ENCODE data around the gene ZBTB49. TPM values are rescaled to one million over a fixed set of nuclear protein-coding genes. Genes with fewer than 3 reads are reported as not detected.
A peak's percentile ranks its signal among the peaks of the same experiment; 100 is the strongest.

The ZBTB49 gene
- total RNA-seq, 1 experiment from 2014 or later, result 7.2 TPM

- ChIA-PET POLR2A (no interaction called here), CTCF (no interaction called here)
These were observed 996 bp upstream of the ZBTB49 start for GRCh38 chr4:4289055-4289454.

GRCh38 chr4:4289597-4289940, 482 bp upstream of the ZBTB49 start:
- Histone ChIP-seq H3K4me1 (0 out of 2 replicates have a peak, but pooled peaks cover 3% of the 10 kb centered on the region), H3K36me3 (ENCODE audit: control insufficient read depth, insufficient read depth, low read length) (peaks cover 1% of the 10 kb centered on the region; the same call in 1 of the 2 replicates), H3K9me3 (no peaks in the 10 kb centered on the region), H3K4me3 (ENCODE audit: low read depth, low read length) (peak overlapping the region; percentile 96), H3K27me3 (replicated peaks; ENCODE audit: control insufficient read depth, insufficient read depth, low read length) (no peaks in the 10 kb centered on the region)
- Mint-ChIP-seq H3K4me1 (ENCODE audit: low read depth, unreplicated experiment) (peaks cover 10% of the 10 kb centered on the region), H3K36me3 (ENCODE audit: insufficient read depth, unreplicated experiment) (peaks cover 31% of the 10 kb centered on the region), H3K27ac (ENCODE audit: unreplicated experiment) (peak overlapping the region; percentile 90), H3K27me3 (ENCODE audit: insufficient read depth, unreplicated experiment) (no peaks in the 10 kb centered on the region), H3K4me3 (ENCODE audit: unreplicated experiment) (peak overlapping the region; percentile 97), H3K9me3 (ENCODE audit: unreplicated experiment) (no peaks in the 10 kb centered on the region)
- BruUV-seq (replicated peaks), result TSS peak; percentile 67
- intact Hi-C loops (cut with micrococcal nuclease; ENCODE audit: unreplicated experiment), result no loop called here
- TF ChIP-seq CTCF (IDR thresholded peaks at IDR 0.05; ENCODE audit: insufficient read depth in 1 of 2, low read depth in 1 of 2, low read length in 1 of 2, severe bottlenecking in 1 of 2, unreplicated experiment in 1 of 2), result no peak
- ChIA-PET POLR2A (interaction anchor here (0.6 to 0.7 kb wide), 2 partner anchors 9 to 95 kb away, joined by 3 read pairs; no protein-coding TSS in a partner anchor), CTCF (interaction anchor here (0.6 kb wide), 1 partner anchor 106 kb away, joined by 3 read pairs; no protein-coding TSS in a partner anchor)
- no peak for DNase-seq

More at GRCh38 chr4:4289055-4289454, 996 bp upstream of the ZBTB49 start:
- H3K27ac Mint-ChIP-seq (ENCODE audit: unreplicated experiment), result peak overlapping the region; percentile 90
- intact Hi-C loops (cut with micrococcal nuclease; ENCODE audit: unreplicated experiment), result no loop called here
- no peaks in the 10 kb centered on the region for H3K27me3 ChIP-seq (replicated peaks; ENCODE audit: control insufficient read depth, insufficient read depth, low read length)
- H3K4me3 ChIP-seq (ENCODE audit: low read depth, low read length), result peak overlapping the region; percentile 96
- peaks cover 10% of the 10 kb centered on the region for H3K4me1 Mint-ChIP-seq (ENCODE audit: low read depth, unreplicated experiment)
- peak overlapping the region; percentile 97 for H3K4me3 Mint-ChIP-seq (ENCODE audit: unreplicated experiment)
- peaks cover 31% of the 10 kb centered on the region for H3K36me3 Mint-ChIP-seq (ENCODE audit: insufficient read depth, unreplicated experiment)
- no peak for TF ChIP-seq CTCF (IDR thresholded peaks at IDR 0.05; ENCODE audit: insufficient read depth in 1 of 2, low read depth in 1 of 2, low read length in 1 of 2, severe bottlenecking in 1 of 2, unreplicated experiment in 1 of 2)
- H3K36me3 ChIP-seq (ENCODE audit: control insufficient read depth, insufficient read depth, low read length), result peaks cover 1% of the 10 kb centered on the region; the same call in 1 of the 2 replicates
- 0 out of 2 replicates have a peak, but pooled peaks cover 3% of the 10 kb centered on the region for H3K4me1 ChIP-seq
- H3K9me3 ChIP-seq, result no peaks in the 10 kb centered on the region
- H3K9me3 Mint-ChIP-seq (ENCODE audit: unreplicated experiment), result no peaks in the 10 kb centered on the region
- DNase-seq, result no peak
- BruUV-seq (replicated peaks), result no TSS peak
- H3K27me3 Mint-ChIP-seq (ENCODE audit: insufficient read depth, unreplicated experiment), result no peaks in the 10 kb centered on the region

- peaks cover 20% of the 10 kb centered on the region for H3K9me3 Mint-ChIP-seq (ENCODE audit: unreplicated experiment)
These were observed 3.2 kb downstream of the ZBTB49 start for GRCh38 chr4:4293279-4293678.

More at GRCh38 chr4:4293279-4293678, 3.2 kb downstream of the ZBTB49 start:
- no peak for DNase-seq
- Mint-ChIP-seq H3K27me3 (ENCODE audit: insufficient read depth, unreplicated experiment) (no peaks in the 10 kb centered on the region), H3K4me1 (ENCODE audit: low read depth, unreplicated experiment) (peaks cover 10% of the 10 kb centered on the region), H3K4me3 (ENCODE audit: unreplicated experiment) (no peak overlapping the region), H3K27ac (ENCODE audit: unreplicated experiment) (no peak overlapping the region), H3K36me3 (ENCODE audit: insufficient read depth, unreplicated experiment) (peaks cover 17% of the 10 kb centered on the region)
- Histone ChIP-seq H3K27me3 (replicated peaks; ENCODE audit: control insufficient read depth, insufficient read depth, low read length) (no peaks in the 10 kb centered on the region), H3K4me1 (0 out of 2 replicates have a peak, but pooled peaks cover 3% of the 10 kb centered on the region), H3K4me3 (ENCODE audit: low read depth, low read length) (no peak overlapping the region), H3K9me3 (no peaks in the 10 kb centered on the region), H3K36me3 (ENCODE audit: control insufficient read depth, insufficient read depth, low read length) (no peaks in the 10 kb centered on the region)
- TF ChIP-seq CTCF (IDR thresholded peaks at IDR 0.05; ENCODE audit: insufficient read depth in 1 of 2, low read depth in 1 of 2, low read length in 1 of 2, severe bottlenecking in 1 of 2, unreplicated experiment in 1 of 2), result no peak
- ChIA-PET CTCF (no interaction called here), POLR2A (no interaction called here)
- intact Hi-C loops (cut with micrococcal nuclease; ENCODE audit: unreplicated experiment), result no loop called here
- BruUV-seq (replicated peaks), result no TSS peak

All from Caco-2 (cell line).